ENCODE results near the gene TCF12. TPM values are rescaled to one million over a fixed set of nuclear protein-coding genes. Genes with fewer than 3 reads are reported as not detected.

The TCF12 gene
- total RNA-seq, 1 donor from 2014 or later, result 149 TPM

- no peak for TF ChIP-seq EZH2phosphoT487 (IDR thresholded peaks at IDR 0.05)
- no peak for TF ChIP-seq CTCF (IDR thresholded peaks at IDR 0.05)
- no peak for TF ChIP-seq EZH2 (IDR thresholded peaks at IDR 0.05)
- Histone ChIP-seq H4K20me1 (ENCODE audit: low read depth) (no peaks in the 10 kb centered on the region), H2AFZ (replicated peaks) (no peak overlapping the region), H3K4me3 (no peak overlapping the region), H3K9ac (no peak overlapping the region), H3K9me3 (ENCODE audit: low read depth) (no peaks in the 10 kb centered on the region), H3K4me1 (peaks cover 9% of the 10 kb centered on the region), H3K36me3 (no peaks in the 10 kb centered on the region), H3K27ac (peak overlapping the region; percentile 31), H3K27me3 (no peaks in the 10 kb centered on the region), H3K79me2 (ENCODE audit: low read depth) (no peaks in the 10 kb centered on the region), H3K4me2 (no peak overlapping the region), H3F3A (ENCODE audit: low read depth) (peaks cover 2% of the 10 kb centered on the region)
- DNase-seq (ENCODE audit: low spot score), result no peak
- H3K4me3 Mint-ChIP-seq, result no peak overlapping the region
- peaks cover 26% of the 10 kb centered on the region for H3K36me3 Mint-ChIP-seq
- peaks cover 14% of the 10 kb centered on the region for H3K4me1 Mint-ChIP-seq
- H3K27me3 Mint-ChIP-seq (ENCODE audit: insufficient read depth, low read depth), result peaks cover 5% of the 10 kb centered on the region
- peak overlapping the region; percentile 38 for H3K27ac Mint-ChIP-seq
- peaks cover 7% of the 10 kb centered on the region for H3K9me3 Mint-ChIP-seq
These were observed 378.2 kb downstream of the TCF12 start for GRCh38 chr15:57296473-57297162.

- Histone ChIP-seq H3K9ac (no peak overlapping the region), H3K27ac (peak overlapping the region; percentile 31), H3F3A (ENCODE audit: low read depth) (peaks cover 2% of the 10 kb centered on the region), H3K79me2 (ENCODE audit: low read depth) (no peaks in the 10 kb centered on the region), H3K27me3 (no peaks in the 10 kb centered on the region), H3K4me2 (no peak overlapping the region), H4K20me1 (ENCODE audit: low read depth) (no peaks in the 10 kb centered on the region), H3K4me3 (no peak overlapping the region), H3K36me3 (no peaks in the 10 kb centered on the region), H2AFZ (replicated peaks) (no peak overlapping the region), H3K9me3 (ENCODE audit: low read depth) (no peaks in the 10 kb centered on the region), H3K4me1 (peaks cover 9% of the 10 kb centered on the region)
- DNase-seq (ENCODE audit: low spot score), result no peak
- peaks cover 5% of the 10 kb centered on the region for H3K9me3 Mint-ChIP-seq
- H3K4me3 Mint-ChIP-seq, result no peak overlapping the region
- H3K36me3 Mint-ChIP-seq, result peaks cover 24% of the 10 kb centered on the region
- peaks cover 7% of the 10 kb centered on the region for H3K27me3 Mint-ChIP-seq (ENCODE audit: insufficient read depth, low read depth)
- H3K27ac Mint-ChIP-seq, result peak overlapping the region; percentile 81
- peaks cover 14% of the 10 kb centered on the region for H3K4me1 Mint-ChIP-seq
- TF ChIP-seq EZH2phosphoT487 (IDR thresholded peaks at IDR 0.05), result no peak
- no peak for TF ChIP-seq CTCF (IDR thresholded peaks at IDR 0.05)
- no peak for TF ChIP-seq EZH2 (IDR thresholded peaks at IDR 0.05)
These were observed 378.7 kb downstream of the TCF12 start for GRCh38 chr15:57297163-57297593.

GRCh38 chr15:57297630-57298029 is 379.2 kb downstream of the TCF12 start:
- H3K4me3 ChIP-seq, result no peak overlapping the region
- H3K27ac Mint-ChIP-seq, result peak overlapping the region; percentile 81
- TF ChIP-seq EZH2phosphoT487 (IDR thresholded peaks at IDR 0.05) (no peak), CTCF (IDR thresholded peaks at IDR 0.05) (no peak), EZH2 (IDR thresholded peaks at IDR 0.05) (no peak)
- DNase-seq (ENCODE audit: low spot score), result no peak
- H3K9me3 ChIP-seq (ENCODE audit: low read depth), result no peaks in the 10 kb centered on the region
- H3K79me2 ChIP-seq (ENCODE audit: low read depth), result no peaks in the 10 kb centered on the region
- H3K27me3 Mint-ChIP-seq (ENCODE audit: insufficient read depth, low read depth), result peaks cover 10% of the 10 kb centered on the region
- H3K4me3 Mint-ChIP-seq, result no peak overlapping the region
- peaks cover 3% of the 10 kb centered on the region for H3K9me3 Mint-ChIP-seq
- peaks cover 14% of the 10 kb centered on the region for H3K4me1 Mint-ChIP-seq
- H4K20me1 ChIP-seq (ENCODE audit: low read depth), result no peaks in the 10 kb centered on the region
- H3K27me3 ChIP-seq, result no peaks in the 10 kb centered on the region
- no peaks in the 10 kb centered on the region for H3K36me3 ChIP-seq
- H3F3A ChIP-seq (ENCODE audit: low read depth), result peaks cover 2% of the 10 kb centered on the region
- H3K9ac ChIP-seq, result no peak overlapping the region
- H2AFZ ChIP-seq (replicated peaks), result no peak overlapping the region
- no peak overlapping the region for H3K27ac ChIP-seq
- peaks cover 21% of the 10 kb centered on the region for H3K36me3 Mint-ChIP-seq
- H3K4me1 ChIP-seq, result peaks cover 9% of the 10 kb centered on the region
- no peak overlapping the region for H3K4me2 ChIP-seq
